ENCODE data around the gene CTNND1.

GRCh38 chr11:57792060-57792541 is 30.5 kb downstream of the CTNND1 start:
- no peak for TF ChIP-seq CTCF (IDR thresholded peaks at IDR 0.05)
- TF ChIP-seq POLR2A (IDR thresholded peaks at IDR 0.05) = peak in 1 of 4 donors; percentile 49
- TF ChIP-seq POLR2AphosphoS5 (IDR thresholded peaks at IDR 0.05) = peak; percentile 41 to 67
- peak in 1 of 4 donors; percentile 6 for TF ChIP-seq EP300 (IDR thresholded peaks at IDR 0.05)
